CD4-positive, alpha-beta T cell treated with Interleukin-15 for 1 hour (primary cell): ENCODE results near the gene CNNM2.
"Not testable (repeated sequence)": the region's sequence is repeated elsewhere in the genome, so short reads cannot be mapped to it uniquely, and the experiment has no call there.

Experiments
- DNase-seq: peaks from one replicate; pipeline ENCODE4 v3.0.0-alpha.2; 2020

The CNNM2 gene

GRCh38 chr10:102970562-102971340 is 52.7 kb downstream of the CNNM2 start:
- no peak for DNase-seq

DNA sequence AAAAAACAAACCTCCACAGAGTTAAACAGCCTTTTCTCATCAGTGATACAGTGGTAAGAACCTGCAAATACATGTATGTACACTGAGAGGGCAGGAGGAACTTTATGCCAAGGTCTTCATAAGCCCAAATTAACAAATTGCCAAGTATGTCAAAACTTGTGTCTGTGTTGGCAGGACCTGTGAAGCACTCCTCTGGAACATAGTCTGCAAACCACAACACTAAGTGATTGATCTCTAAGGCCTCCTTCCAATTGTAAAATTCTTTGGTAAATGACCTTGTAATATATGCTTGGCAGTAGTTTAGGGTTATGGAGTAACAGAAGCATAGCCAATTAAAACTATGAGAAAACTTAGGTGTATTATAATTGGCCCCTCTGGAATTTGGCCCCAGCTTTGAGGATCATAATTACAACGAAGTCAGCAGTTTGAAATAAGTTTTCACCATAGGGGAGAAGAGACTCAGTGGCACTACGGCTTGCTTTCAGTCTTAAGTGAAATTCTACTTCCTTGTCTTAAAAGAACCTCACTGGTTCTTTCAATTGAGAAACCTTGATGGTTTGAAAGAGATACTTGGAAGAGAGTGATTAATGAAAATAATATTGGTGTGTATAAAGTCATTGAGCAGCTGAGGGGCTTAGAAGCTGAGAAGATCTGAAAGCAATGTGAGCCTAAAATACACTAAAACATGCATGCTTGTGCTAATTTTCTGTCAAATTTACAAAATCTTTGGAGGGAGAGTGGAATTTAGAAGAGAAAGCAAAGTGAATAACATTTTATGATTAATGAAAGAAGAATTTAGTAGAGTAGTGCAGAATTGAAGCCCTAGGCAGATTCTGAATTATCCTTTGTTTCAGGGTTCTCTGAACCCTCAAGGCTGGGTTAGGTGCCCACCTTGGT is 57.6 kb downstream of the CNNM2 start:
- DNase-seq = no peak

DNA sequence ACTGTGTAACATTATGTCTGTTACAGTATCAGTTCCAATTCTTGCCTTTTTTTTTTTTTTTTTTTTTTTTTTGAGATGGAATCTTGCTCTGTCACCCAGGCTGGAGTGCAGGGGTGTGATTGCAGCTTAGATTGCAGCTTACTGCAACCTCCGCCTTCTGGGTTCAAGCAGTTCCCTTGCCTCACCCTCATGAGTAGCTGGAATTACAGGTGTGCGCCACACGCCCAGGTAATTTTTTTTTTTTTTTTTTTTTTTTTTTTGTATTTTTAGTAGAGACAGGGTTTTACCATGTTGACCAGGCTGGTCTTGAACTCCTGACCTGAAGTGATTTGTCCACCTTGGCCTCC is 58.3 kb downstream of the CNNM2 start:
- DNase-seq = not testable (repeated sequence)

GRCh38 chr10:102982296-102982695 is 64.2 kb downstream of the CNNM2 start:
- DNase-seq = no peak

- no peak for DNase-seq
Observed at GRCh38 chr10:102984086-102984485, 66.0 kb downstream of the CNNM2 start.

DNA sequence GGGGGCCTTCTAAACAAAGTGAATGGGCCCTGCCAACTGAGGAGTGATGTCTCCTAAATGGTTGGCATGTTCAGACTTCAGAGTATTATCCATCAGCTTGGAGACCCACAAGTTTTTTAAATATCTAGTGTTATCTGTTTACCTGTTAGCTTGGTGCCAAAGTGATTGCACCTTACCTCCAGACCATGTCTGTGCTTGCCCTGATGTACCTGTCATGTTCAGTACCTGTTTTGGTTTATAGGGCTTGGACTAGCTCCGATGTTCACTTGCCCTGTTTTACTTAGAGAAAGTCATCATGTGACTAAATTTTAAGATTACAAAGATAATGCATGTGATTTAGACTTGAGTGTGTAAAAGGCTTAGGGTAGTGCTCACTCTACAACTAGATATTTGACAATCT is 67.7 kb downstream of the CNNM2 start:
- DNase-seq = no peak

DNA sequence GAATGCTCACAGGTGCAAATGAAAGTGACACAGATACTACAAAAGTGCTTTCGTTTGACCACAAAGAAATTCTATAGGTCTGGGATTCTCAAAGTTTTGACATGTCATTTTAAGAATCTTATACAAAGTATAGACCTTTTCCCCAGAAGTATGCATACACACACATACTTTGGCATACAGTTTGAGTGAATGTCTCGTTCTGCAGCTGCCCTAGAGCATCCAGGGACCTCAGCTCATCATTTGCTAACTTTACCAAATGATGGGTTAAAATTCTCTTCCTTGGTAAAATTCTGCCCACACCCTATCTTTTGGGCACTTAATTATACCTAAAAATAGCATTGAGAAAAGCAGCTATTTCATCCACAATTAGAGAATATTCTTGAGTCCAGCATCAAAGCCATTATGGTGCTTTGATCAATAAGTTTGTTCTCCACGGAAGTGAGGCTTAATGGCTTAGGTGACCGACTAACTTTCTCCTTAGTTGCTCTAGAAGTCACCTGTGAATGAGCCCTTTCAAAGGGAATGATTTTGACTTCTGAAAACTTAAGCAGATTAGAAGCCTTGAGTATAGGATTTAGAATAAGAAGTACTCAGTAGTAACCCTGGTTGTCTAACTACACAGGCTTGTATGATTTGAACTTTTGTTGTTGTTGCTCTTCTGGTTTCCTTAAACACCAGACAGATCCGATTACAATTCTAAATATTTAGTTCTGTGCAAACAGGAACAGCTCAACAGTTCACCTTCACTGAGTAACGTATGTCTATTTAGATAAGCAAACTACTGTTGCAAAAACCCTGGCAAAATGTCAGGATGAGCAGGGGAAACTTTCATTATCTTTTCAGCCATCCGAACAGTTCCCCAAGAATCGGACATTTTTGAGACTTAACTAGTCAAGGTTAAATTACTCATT is 70.6 kb downstream of the CNNM2 start:
- DNase-seq = no peak

GRCh38 chr10:102994531-102995295 is 76.6 kb downstream of the CNNM2 start:
- DNase-seq = no peak

DNA sequence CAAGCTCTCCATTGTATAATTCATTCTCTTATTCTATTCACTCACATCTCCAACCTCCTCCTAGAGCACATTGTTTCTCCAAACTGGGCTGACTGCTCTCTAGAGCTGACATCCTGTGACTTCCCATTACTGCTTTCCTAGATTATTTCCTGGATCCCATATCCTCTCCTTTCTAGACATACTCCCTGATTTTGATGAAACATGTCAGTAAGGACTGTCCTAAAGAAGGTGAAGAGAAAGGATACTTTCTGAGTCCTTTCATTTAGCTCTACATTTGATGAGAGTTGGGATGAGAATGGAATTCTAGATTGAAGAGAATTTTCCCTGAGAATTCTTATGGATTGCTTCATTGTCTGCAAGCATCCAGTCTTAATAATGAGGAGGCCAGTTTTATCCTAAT is 78.8 kb downstream of the CNNM2 start:
- no peak for DNase-seq

GRCh38 chr10:102997998-102998397 is 79.9 kb downstream of the CNNM2 start:
- no peak for DNase-seq

- no peak for DNase-seq
Observed at GRCh38 chr10:102998399-102998907, 80.4 kb downstream of the CNNM2 start.

DNA sequence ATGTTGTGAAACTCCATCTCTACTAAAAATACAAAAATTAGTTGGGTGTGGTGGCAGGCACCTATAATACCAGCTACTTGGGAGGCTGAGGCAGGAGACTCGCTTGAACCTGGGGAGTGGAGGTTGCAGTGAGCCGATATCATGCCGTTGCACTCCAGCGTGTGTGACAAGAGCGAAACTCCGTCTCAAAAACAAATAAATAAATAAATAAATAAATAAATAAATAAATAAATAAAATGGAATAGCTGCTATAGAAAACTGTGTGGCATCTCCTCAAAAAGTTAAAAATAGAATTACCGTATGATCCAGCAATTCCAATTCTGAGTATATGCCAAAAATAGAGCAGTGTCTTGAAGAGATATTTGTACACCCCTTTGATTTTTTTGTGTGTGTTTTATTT is 82.0 kb downstream of the CNNM2 start:
- DNase-seq = not testable (repeated sequence)

DNA sequence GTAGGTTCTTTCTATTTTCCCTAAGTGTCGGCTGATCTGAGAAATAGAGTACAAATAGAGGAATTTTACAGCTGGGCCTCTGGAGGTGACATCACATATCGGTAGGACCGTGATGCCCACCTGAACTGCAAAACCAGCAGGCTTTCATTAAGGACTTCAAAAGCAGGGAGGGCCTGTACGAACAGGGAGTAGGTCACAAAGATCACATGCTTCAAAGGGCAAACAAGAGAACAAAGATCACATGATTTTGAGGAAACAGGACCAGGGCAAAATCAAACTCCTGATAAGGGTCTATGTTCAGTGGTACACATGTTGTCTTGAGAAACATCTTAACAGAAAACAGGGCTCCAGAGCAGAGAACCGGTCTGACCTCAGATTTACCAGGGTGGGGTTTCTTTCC is 88.9 kb downstream of the CNNM2 start:
- DNase-seq = no peak

- no peak for DNase-seq
Observed at GRCh38 chr10:103013416-103013815, 95.3 kb downstream of the CNNM2 start.

DNA sequence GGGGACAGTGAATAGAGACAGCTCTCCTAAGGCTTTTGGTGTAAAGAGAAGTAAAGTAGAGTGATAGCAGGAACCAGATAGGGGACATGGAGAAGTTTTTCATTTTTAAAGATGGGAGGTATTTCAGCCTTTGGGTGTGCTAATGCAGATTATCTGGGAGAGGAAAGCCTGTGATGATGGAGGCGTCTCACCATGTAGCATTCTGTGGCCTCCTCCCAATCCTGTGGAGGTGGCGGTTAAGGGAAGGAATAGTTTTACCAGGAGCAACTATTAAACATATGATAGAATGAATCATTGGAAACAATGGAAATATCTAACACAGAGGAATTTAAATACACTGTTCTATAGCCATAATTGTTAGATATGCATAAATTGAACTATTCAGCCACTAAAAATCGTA is 101.3 kb downstream of the CNNM2 start:
- no peak for DNase-seq

GRCh38 chr10:103021150-103021899 is 103.2 kb downstream of the CNNM2 start:
- DNase-seq = no peak

- no peak for DNase-seq
Observed at GRCh38 chr10:103021900-103022293, 103.8 kb downstream of the CNNM2 start.

DNA sequence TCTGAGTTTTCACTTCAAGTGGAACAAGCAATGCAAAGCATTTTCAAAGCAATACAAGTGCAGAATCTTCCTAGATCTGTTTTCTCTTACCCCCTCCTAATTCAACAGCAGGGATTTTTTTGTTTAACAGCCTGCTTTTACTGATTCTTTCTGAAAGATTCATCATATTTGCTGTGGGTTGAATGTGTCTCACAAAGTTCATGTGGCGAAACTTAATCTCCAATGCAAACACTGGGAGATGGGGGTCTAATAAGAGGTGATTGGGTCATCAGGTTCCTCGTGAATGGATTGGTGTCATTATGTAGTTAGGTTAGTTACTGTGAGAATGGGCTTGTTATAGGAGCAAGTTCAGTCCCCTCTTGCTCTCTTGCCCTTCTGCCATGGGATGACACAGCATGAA is 107.6 kb downstream of the CNNM2 start:
- no peak for DNase-seq

- no peak for DNase-seq
Observed at GRCh38 chr10:103038570-103038969, 120.5 kb downstream of the CNNM2 start.

DNA sequence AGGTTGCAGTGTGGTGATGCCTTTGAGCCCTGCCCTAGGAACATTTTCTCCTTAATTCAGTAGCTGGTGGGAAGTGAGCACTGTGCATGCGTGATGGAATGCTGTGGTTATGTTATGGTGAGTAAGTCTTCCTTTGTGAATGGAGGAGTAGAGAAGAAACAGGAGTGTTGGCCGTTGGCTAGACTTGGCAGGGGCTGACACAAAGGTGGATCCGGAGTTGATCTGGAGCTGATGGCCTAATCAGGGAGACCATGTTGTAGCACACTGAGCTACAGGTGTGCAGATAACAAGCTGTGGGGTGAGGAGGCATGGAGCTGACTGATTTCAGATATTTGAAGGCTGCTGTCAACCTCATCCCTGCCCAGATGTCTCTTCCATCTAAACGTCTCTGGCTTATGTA is 122.3 kb downstream of the CNNM2 start:
- DNase-seq = no peak

DNA sequence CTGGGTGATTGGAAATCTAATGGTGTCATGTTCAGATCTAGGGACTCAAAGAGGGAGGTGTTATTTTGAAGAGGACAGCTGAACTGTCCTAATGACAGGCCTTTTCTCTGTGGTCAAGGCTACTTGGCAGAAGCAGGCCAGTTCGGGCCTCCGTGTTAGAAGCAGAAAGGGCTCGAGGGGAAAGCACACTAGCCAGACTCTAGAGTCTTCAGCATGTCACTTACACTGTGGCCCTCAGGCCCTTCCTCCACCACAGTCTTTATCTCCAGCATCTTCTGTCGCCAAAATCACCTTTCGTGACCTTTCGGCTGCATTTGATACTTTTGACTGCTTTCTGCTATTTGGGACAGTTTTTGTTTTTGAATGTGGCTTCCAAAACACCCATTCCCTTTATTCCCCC is 123.3 kb downstream of the CNNM2 start:
- DNase-seq = no peak
